ENCODE results near the gene DPP3. TPM values are rescaled to one million over a fixed set of nuclear protein-coding genes. Genes with fewer than 3 reads are reported as not detected.

DPP3 gene
- total RNA-seq, 1 experiment from 2014 or later: 76.2 TPM

DNA sequence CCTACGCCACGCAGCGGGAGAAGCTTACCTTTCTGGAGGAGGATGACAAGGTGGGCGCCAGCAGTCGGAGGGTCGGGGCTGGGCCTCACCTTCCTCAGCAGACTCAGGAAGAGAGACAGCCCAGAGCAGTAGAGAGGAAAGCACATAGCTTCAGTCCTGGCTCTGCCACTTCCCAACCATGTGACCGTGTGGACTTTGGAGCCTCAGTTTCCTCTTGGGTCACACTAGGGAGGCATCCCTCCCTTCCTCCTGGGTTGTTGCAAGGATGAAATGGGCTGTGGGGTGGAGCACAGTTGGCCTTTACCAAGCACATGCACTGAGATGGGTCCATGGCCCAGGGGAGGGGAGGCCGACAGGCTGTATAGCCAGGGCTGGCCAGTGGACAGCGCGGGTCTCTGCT, 12.9 kb downstream of the DPP3 start:
- no peaks in the 10 kb centered on the region for H3K9me2 ChIP-seq (ENCODE audit: insufficient read depth)
- no peak overlapping the region for H3K27ac ChIP-seq
- intact Hi-C loops (cut with micrococcal nuclease; ENCODE audit: unreplicated experiment): no loop called here
- H3F3A ChIP-seq (ENCODE audit: insufficient read depth, low read depth): 0 out of 2 replicates have a peak, but pooled peaks cover 2% of the 10 kb centered on the region
- H3K4me3 ChIP-seq: no peak overlapping the region
- DNase-seq: no peak
- H3K79me2 ChIP-seq (ENCODE audit: low read depth): no peaks in the 10 kb centered on the region
- no TSS peak for BruUV-seq (replicated peaks)
- H4K20me1 ChIP-seq (ENCODE audit: insufficient read depth): 0 out of 2 replicates have a peak, but pooled peaks cover 4% of the 10 kb centered on the region
- H3K9me3 ChIP-seq (ENCODE audit: insufficient read depth, low read depth): no peaks in the 10 kb centered on the region
- no peaks in the 10 kb centered on the region for H3K4me1 ChIP-seq (replicated peaks; ENCODE audit: insufficient read depth)
- ChIA-PET CTCF (interaction anchor here (0.6 kb wide), 1 partner anchor 27 kb away, joined by 4 read pairs; the partner anchor contains the start of gene PELI3), POLR2A (ENCODE audit: unreplicated experiment) (no interaction called here)
- no peaks in the 10 kb centered on the region for H3K27me3 ChIP-seq (ENCODE audit: insufficient read depth, low read depth)
- H3K36me3 ChIP-seq (ENCODE audit: low read depth): no peaks in the 10 kb centered on the region
- no peak for TF ChIP-seq EZH2 (IDR thresholded peaks at IDR 0.05; ENCODE audit: low read depth)
- TF ChIP-seq, protein P1, sequence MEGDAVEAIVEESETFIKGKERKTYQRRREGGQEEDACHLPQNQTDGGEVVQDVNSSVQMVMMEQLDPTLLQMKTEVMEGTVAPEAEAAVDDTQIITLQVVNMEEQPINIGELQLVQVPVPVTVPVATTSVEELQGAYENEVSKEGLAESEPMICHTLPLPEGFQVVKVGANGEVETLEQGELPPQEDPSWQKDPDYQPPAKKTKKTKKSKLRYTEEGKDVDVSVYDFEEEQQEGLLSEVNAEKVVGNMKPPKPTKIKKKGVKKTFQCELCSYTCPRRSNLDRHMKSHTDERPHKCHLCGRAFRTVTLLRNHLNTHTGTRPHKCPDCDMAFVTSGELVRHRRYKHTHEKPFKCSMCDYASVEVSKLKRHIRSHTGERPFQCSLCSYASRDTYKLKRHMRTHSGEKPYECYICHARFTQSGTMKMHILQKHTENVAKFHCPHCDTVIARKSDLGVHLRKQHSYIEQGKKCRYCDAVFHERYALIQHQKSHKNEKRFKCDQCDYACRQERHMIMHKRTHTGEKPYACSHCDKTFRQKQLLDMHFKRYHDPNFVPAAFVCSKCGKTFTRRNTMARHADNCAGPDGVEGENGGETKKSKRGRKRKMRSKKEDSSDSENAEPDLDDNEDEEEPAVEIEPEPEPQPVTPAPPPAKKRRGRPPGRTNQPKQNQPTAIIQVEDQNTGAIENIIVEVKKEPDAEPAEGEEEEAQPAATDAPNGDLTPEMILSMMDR (conservative IDR thresholded peaks at IDR 0.05): no peak
- no peak overlapping the region for H3K4me2 ChIP-seq
- no peak overlapping the region for H2AFZ ChIP-seq

GRCh38 chr11:66494458-66494857, 14.2 kb downstream of the DPP3 start:
- H4K20me1 ChIP-seq (ENCODE audit: insufficient read depth): 0 out of 2 replicates have a peak, but pooled peaks cover 4% of the 10 kb centered on the region
- CTCF ChIA-PET: no interaction called here
- H3F3A ChIP-seq (ENCODE audit: insufficient read depth, low read depth): 0 out of 2 replicates have a peak, but pooled peaks cover 4% of the 10 kb centered on the region
- H3K79me2 ChIP-seq (ENCODE audit: low read depth): no peaks in the 10 kb centered on the region
- H2AFZ ChIP-seq: no peak overlapping the region
- H3K27me3 ChIP-seq (ENCODE audit: insufficient read depth, low read depth): no peaks in the 10 kb centered on the region
- H3K9me3 ChIP-seq (ENCODE audit: insufficient read depth, low read depth): no peaks in the 10 kb centered on the region
- no peak overlapping the region for H3K4me3 ChIP-seq
- BruUV-seq (replicated peaks): no TSS peak
- DNase-seq: no peak
- POLR2A ChIA-PET (ENCODE audit: unreplicated experiment): no interaction called here
- no peak overlapping the region for H3K27ac ChIP-seq
- no peaks in the 10 kb centered on the region for H3K9me2 ChIP-seq (ENCODE audit: insufficient read depth)
- TF ChIP-seq, protein P1 (conservative IDR thresholded peaks at IDR 0.05): no peak
- TF ChIP-seq EZH2 (IDR thresholded peaks at IDR 0.05; ENCODE audit: low read depth): no peak
- no peaks in the 10 kb centered on the region for H3K4me1 ChIP-seq (replicated peaks; ENCODE audit: insufficient read depth)
- H3K36me3 ChIP-seq (ENCODE audit: low read depth): no peaks in the 10 kb centered on the region; the same call in 1 of the 2 replicates
- no peak overlapping the region for H3K4me2 ChIP-seq
- intact Hi-C loops (cut with micrococcal nuclease; ENCODE audit: unreplicated experiment): no loop called here

GRCh38 chr11:66494935-66495334, 14.7 kb downstream of the DPP3 start:
- H2AFZ ChIP-seq: no peak overlapping the region
- H3F3A ChIP-seq (ENCODE audit: insufficient read depth, low read depth): 0 out of 2 replicates have a peak, but pooled peaks cover 4% of the 10 kb centered on the region
- no peaks in the 10 kb centered on the region for H3K79me2 ChIP-seq (ENCODE audit: low read depth)
- H3K4me1 ChIP-seq (replicated peaks; ENCODE audit: insufficient read depth): no peaks in the 10 kb centered on the region
- 0 out of 2 replicates have a peak, but pooled peaks cover 4% of the 10 kb centered on the region for H4K20me1 ChIP-seq (ENCODE audit: insufficient read depth)
- H3K9me2 ChIP-seq (ENCODE audit: insufficient read depth): no peaks in the 10 kb centered on the region
- H3K9me3 ChIP-seq (ENCODE audit: insufficient read depth, low read depth): no peaks in the 10 kb centered on the region
- ChIA-PET POLR2A (ENCODE audit: unreplicated experiment) (interaction anchor here (0.6 kb wide), 1 partner anchor 16 kb away, joined by 5 read pairs; no protein-coding TSS in a partner anchor), CTCF (no interaction called here)
- no peaks in the 10 kb centered on the region; the same call in 1 of the 2 replicates for H3K36me3 ChIP-seq (ENCODE audit: low read depth)
- BruUV-seq (replicated peaks): no TSS peak
- no peak overlapping the region for H3K4me3 ChIP-seq
- H3K4me2 ChIP-seq: no peak overlapping the region
- no peak for TF ChIP-seq EZH2 (IDR thresholded peaks at IDR 0.05; ENCODE audit: low read depth)
- TF ChIP-seq, protein P1 (conservative IDR thresholded peaks at IDR 0.05): no peak
- no peak for DNase-seq
- no peaks in the 10 kb centered on the region for H3K27me3 ChIP-seq (ENCODE audit: insufficient read depth, low read depth)
- intact Hi-C loops (cut with micrococcal nuclease; ENCODE audit: unreplicated experiment): no loop called here
- H3K27ac ChIP-seq: no peak overlapping the region

All from PC-9 (cell line).